Measurements from ENCODE around the gene TBC1D2B. TPM values are rescaled to one million over a fixed set of nuclear protein-coding genes. Genes with fewer than 3 reads are reported as not detected.

TBC1D2B gene
- polyA plus RNA-seq, 1 donor (not counting 4 experiments of a cell fraction or from before 2014, with no cell fraction given) = 27.0 TPM

GRCh38 chr15:78012643-78013077, 64.9 kb downstream of the TBC1D2B start:
- no peaks in the 10 kb centered on the region for H4K20me1 ChIP-seq (ENCODE audit: control insufficient read depth, extremely low read depth, insufficient read depth, low read length)
- no peaks in the 10 kb centered on the region for H3K9me3 ChIP-seq (ENCODE audit: control insufficient read depth, low read depth, low read length)
- no peaks in the 10 kb centered on the region for H3K9me1 ChIP-seq (ENCODE audit: control insufficient read depth, extremely low read depth, insufficient read depth, low read length)
- no peak overlapping the region for H2AFZ ChIP-seq (ENCODE audit: control insufficient read depth, low read length)
- H3K4me3 ChIP-seq (ENCODE audit: control insufficient read depth in 2 of 3, extremely low read depth in 1 of 3, insufficient read depth in 2 of 3, low read depth in 1 of 3, low read length in 3 of 3) = no peak overlapping the region
- no peak overlapping the region for H3K9ac ChIP-seq (ENCODE audit: control insufficient read depth, extremely low read depth, insufficient read depth, low read length)
- dilution Hi-C loops (cut with MboI; ENCODE audit: extremely low pct_ligation_motif_present, low sequenced_read_pairs) = no loop called here
- no peak overlapping the region for H3K27ac ChIP-seq (ENCODE audit: control insufficient read depth, insufficient read depth, low read length)
- no peaks in the 10 kb centered on the region for H3K79me2 ChIP-seq (ENCODE audit: control insufficient read depth, insufficient read depth, low read length)
- H3K36me3 ChIP-seq (ENCODE audit: control insufficient read depth in 2 of 2, extremely low read depth in 1 of 2, insufficient read depth in 2 of 2, low read length in 2 of 2) = peaks cover 9 to 18% of the 10 kb centered on the region in 2 experiments
- H3K4me2 ChIP-seq (ENCODE audit: control insufficient read depth, extremely low read depth, insufficient read depth, low read depth, low read length) = no peak overlapping the region
- DNase-seq (ENCODE audit: low read depth, low spot score) (no peak), FAIRE-seq (no peak)
- peaks cover 12% of the 10 kb centered on the region for H3K4me1 ChIP-seq (ENCODE audit: control insufficient read depth, extremely low read depth, insufficient read depth, low read length)
- H3K27me3 ChIP-seq (ENCODE audit: control insufficient read depth, extremely low read depth, insufficient read depth, low read length) = no peaks in the 10 kb centered on the region
- TF ChIP-seq, protein P1, sequence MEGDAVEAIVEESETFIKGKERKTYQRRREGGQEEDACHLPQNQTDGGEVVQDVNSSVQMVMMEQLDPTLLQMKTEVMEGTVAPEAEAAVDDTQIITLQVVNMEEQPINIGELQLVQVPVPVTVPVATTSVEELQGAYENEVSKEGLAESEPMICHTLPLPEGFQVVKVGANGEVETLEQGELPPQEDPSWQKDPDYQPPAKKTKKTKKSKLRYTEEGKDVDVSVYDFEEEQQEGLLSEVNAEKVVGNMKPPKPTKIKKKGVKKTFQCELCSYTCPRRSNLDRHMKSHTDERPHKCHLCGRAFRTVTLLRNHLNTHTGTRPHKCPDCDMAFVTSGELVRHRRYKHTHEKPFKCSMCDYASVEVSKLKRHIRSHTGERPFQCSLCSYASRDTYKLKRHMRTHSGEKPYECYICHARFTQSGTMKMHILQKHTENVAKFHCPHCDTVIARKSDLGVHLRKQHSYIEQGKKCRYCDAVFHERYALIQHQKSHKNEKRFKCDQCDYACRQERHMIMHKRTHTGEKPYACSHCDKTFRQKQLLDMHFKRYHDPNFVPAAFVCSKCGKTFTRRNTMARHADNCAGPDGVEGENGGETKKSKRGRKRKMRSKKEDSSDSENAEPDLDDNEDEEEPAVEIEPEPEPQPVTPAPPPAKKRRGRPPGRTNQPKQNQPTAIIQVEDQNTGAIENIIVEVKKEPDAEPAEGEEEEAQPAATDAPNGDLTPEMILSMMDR (optimal IDR thresholded peaks at IDR 0.05 in 1 of 3, IDR thresholded peaks at IDR 0.05 in 1 of 3, conservative IDR thresholded peaks at IDR 0.05 in 1 of 3; ENCODE audit: extremely low read depth in 1 of 3, insufficient read depth in 2 of 3, low read length in 3 of 3) = no peak
- TF ChIP-seq EZH2 (IDR thresholded peaks at IDR 0.05; ENCODE audit: low read length) = no peak

DNA sequence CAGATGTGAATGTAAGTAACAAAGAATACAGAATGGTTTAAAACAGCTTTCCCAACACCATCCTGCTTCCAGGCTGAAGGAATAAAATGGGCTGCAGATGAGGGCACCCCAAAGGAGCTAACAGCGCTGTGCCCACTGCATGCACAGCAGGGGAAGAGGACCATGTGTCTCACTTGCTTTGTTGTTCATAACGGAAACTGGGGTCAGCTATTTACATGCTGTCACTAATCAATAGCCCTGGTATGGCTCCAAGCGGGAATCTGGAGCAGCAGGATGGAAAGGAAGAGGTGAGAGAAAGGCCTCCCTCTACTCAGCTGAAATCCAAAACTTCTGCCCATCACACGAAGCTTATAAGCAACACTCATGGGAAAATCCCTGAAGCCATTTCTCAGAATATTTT, 67.4 kb downstream of the TBC1D2B start:
- Histone ChIP-seq H3K27ac (ENCODE audit: control insufficient read depth, insufficient read depth, low read length) (no peak overlapping the region), H3K36me3 (ENCODE audit: control insufficient read depth in 2 of 2, extremely low read depth in 1 of 2, insufficient read depth in 2 of 2, low read length in 2 of 2) (peaks cover 10 to 21% of the 10 kb centered on the region in 2 experiments), H2AFZ (ENCODE audit: control insufficient read depth, low read length) (no peak overlapping the region), H3K9me3 (ENCODE audit: control insufficient read depth, low read depth, low read length) (no peaks in the 10 kb centered on the region), H3K79me2 (ENCODE audit: control insufficient read depth, insufficient read depth, low read length) (no peaks in the 10 kb centered on the region), H3K4me1 (ENCODE audit: control insufficient read depth, extremely low read depth, insufficient read depth, low read length) (peaks cover 12% of the 10 kb centered on the region), H3K4me2 (ENCODE audit: control insufficient read depth, extremely low read depth, insufficient read depth, low read depth, low read length) (no peak overlapping the region), H3K4me3 (ENCODE audit: control insufficient read depth in 2 of 3, extremely low read depth in 1 of 3, insufficient read depth in 2 of 3, low read depth in 1 of 3, low read length in 3 of 3) (no peak overlapping the region), H3K9ac (ENCODE audit: control insufficient read depth, extremely low read depth, insufficient read depth, low read length) (no peak overlapping the region), H4K20me1 (ENCODE audit: control insufficient read depth, extremely low read depth, insufficient read depth, low read length) (no peaks in the 10 kb centered on the region), H3K9me1 (ENCODE audit: control insufficient read depth, extremely low read depth, insufficient read depth, low read length) (no peaks in the 10 kb centered on the region), H3K27me3 (ENCODE audit: control insufficient read depth, extremely low read depth, insufficient read depth, low read length) (no peaks in the 10 kb centered on the region)
- dilution Hi-C loops (cut with MboI; ENCODE audit: extremely low pct_ligation_motif_present, low sequenced_read_pairs) = no loop called here
- no peak for TF ChIP-seq EZH2 (IDR thresholded peaks at IDR 0.05; ENCODE audit: low read length)
- TF ChIP-seq, protein P1 (optimal IDR thresholded peaks at IDR 0.05 in 1 of 3, IDR thresholded peaks at IDR 0.05 in 1 of 3, conservative IDR thresholded peaks at IDR 0.05 in 1 of 3; ENCODE audit: extremely low read depth in 1 of 3, insufficient read depth in 2 of 3, low read length in 3 of 3) = no peak
- no peak for DNase-seq (ENCODE audit: low read depth, low spot score)
- no peak for FAIRE-seq

Data from keratinocyte (primary cell).